Measurements from ENCODE around the gene DMD.

Gene DMD

DNA sequence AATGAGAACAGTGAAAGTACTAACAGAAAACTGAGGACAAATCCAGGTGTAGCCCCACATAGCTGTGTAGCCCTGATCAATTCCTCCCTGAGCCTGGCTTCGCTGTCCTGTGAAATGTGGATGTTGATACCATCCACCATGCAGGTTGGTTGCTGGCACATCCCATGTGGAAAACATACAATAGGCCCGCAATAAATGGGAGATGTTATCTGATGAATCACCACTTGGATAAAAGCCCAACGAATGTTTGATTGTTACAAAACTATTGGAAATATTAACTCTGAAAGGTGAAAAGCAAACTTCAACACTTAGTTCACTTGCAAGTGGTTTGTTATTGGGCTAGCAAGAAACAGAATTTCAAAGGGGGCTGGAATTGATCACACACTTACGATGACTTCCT is 1953.2 kb downstream of the DMD start:
- TF ChIP-seq MAX (IDR thresholded peaks at IDR 0.05; ENCODE audit: low read depth, low read length): no peak
- no peak overlapping the region for H3K4me3 ChIP-seq (ENCODE audit: low read depth, low read length)
- no peak for DNase-seq (ENCODE audit: low read depth)

- no peak for TF ChIP-seq MAX (IDR thresholded peaks at IDR 0.05; ENCODE audit: low read depth, low read length)
- no peak for TF ChIP-seq POLR2A (IDR thresholded peaks at IDR 0.05; ENCODE audit: extremely low read depth, insufficient read length)
- no peak for TF ChIP-seq MYC (IDR thresholded peaks at IDR 0.05; ENCODE audit: low read depth, low read length)
- TF ChIP-seq CTCF (IDR thresholded peaks at IDR 0.05; ENCODE audit: low read depth, low read length): no peak
- DNase-seq (ENCODE audit: low read depth): no peak
- no peak overlapping the region for H3K4me3 ChIP-seq (ENCODE audit: low read depth, low read length)
Observed at GRCh38 chrX:31255310-31256033, 1955.9 kb downstream of the DMD start.

DNA sequence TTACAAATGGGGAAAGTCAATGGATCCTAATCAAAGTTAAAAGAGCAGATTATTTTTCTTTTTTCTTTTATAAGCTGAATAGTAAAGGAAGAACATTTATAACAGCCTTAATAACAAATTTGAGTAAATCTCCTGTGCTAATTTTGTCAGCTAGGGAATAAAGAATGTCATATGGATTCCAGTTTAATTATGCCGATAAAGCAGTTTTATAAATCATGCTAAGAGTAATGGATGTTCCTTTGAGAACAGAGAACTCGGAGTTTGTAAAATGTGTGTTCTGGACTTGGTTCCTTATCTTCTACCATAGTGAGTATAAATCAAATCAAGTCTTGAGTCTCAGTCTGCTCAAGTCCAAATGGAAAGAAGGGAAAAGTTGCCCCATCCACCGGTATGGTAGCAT is 1959.2 kb downstream of the DMD start:
- no peak overlapping the region for H3K4me3 ChIP-seq (ENCODE audit: low read depth, low read length)
- TF ChIP-seq MAX (IDR thresholded peaks at IDR 0.05; ENCODE audit: low read depth, low read length) (no peak), POLR2A (IDR thresholded peaks at IDR 0.05; ENCODE audit: extremely low read depth, insufficient read length) (no peak), CTCF (IDR thresholded peaks at IDR 0.05; ENCODE audit: low read depth, low read length) (no peak), MYC (IDR thresholded peaks at IDR 0.05; ENCODE audit: low read depth, low read length) (no peak)
- no peak for DNase-seq (ENCODE audit: low read depth)

- no peak overlapping the region for H3K4me3 ChIP-seq (ENCODE audit: low read depth, low read length)
- no peak for DNase-seq (ENCODE audit: low read depth)
- TF ChIP-seq MAX (IDR thresholded peaks at IDR 0.05; ENCODE audit: low read depth, low read length): no peak
- no peak for TF ChIP-seq POLR2A (IDR thresholded peaks at IDR 0.05; ENCODE audit: extremely low read depth, insufficient read length)
- no peak for TF ChIP-seq CTCF (IDR thresholded peaks at IDR 0.05; ENCODE audit: low read depth, low read length)
- no peak for TF ChIP-seq MYC (IDR thresholded peaks at IDR 0.05; ENCODE audit: low read depth, low read length)
Observed at GRCh38 chrX:31251336-31251735, 1960.0 kb downstream of the DMD start.

DNA sequence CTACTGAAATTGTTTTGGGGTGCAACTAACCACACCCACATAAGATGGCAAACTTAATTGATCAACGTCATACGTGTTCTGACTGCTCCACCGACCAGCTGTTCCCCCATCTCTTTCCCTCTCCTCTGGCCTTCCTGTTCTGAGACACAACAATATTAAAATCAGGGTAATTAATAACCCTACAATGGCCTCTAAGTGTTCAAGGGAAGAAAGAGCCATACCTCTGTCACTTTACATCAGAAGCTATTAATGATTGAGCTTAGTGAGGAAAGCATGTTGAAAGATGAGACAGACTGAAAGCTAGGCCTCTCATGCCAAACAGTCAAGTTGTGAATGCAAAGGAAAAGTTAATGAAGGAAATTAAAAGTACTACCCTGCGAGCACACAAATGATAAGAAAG is 1965.6 kb downstream of the DMD start:
- DNase-seq (ENCODE audit: low read depth): no peak
- TF ChIP-seq MAX (IDR thresholded peaks at IDR 0.05; ENCODE audit: low read depth, low read length): no peak
- no peak for TF ChIP-seq MYC (IDR thresholded peaks at IDR 0.05; ENCODE audit: low read depth, low read length)
- TF ChIP-seq POLR2A (IDR thresholded peaks at IDR 0.05; ENCODE audit: extremely low read depth, insufficient read length): no peak
- TF ChIP-seq CTCF (IDR thresholded peaks at IDR 0.05; ENCODE audit: low read depth, low read length): no peak
- no peak overlapping the region for H3K4me3 ChIP-seq (ENCODE audit: low read depth, low read length)

- H3K4me3 ChIP-seq (ENCODE audit: low read depth, low read length): no peak overlapping the region
- TF ChIP-seq MYC (IDR thresholded peaks at IDR 0.05; ENCODE audit: low read depth, low read length): no peak
- TF ChIP-seq CTCF (IDR thresholded peaks at IDR 0.05; ENCODE audit: low read depth, low read length): no peak
- TF ChIP-seq POLR2A (IDR thresholded peaks at IDR 0.05; ENCODE audit: extremely low read depth, insufficient read length): no peak
- no peak for TF ChIP-seq MAX (IDR thresholded peaks at IDR 0.05; ENCODE audit: low read depth, low read length)
- DNase-seq (ENCODE audit: low read depth): no peak
Observed at GRCh38 chrX:31243804-31244203, 1967.5 kb downstream of the DMD start.

Measured in NB4 (cell line).